ENCODE measurements around the gene LRRC37A2. TPM values are rescaled to one million over a fixed set of nuclear protein-coding genes. Genes with fewer than 3 reads are reported as not detected.
"Not testable (repeated sequence)": the region's sequence is repeated elsewhere in the genome, so short reads cannot be mapped to it uniquely, and the experiment has no call there.

LRRC37A2 gene
- polyA plus RNA-seq, 10 donors: 10.6 to 37.5 (median 17.0) TPM

- DNase-seq: not testable (repeated sequence)
Measured at GRCh38 chr17:46590157-46591146, 78.2 kb downstream of the LRRC37A2 start, which contains the start of gene NSF. TSS of gene NSF (plus strand) at chr17:46590669. CDS start at chr17:46590776, 107 bp downstream.

GRCh38 chr17:46591332-46591731, 79.1 kb downstream of the LRRC37A2 start:
- not testable (repeated sequence) for DNase-seq

GRCh38 chr17:46598344-46598931, 86.2 kb downstream of the LRRC37A2 start:
- not testable (repeated sequence) for DNase-seq

- not testable (repeated sequence) for DNase-seq
Measured at GRCh38 chr17:46600767-46601166, 88.5 kb downstream of the LRRC37A2 start.

GRCh38 chr17:46603125-46603524, 90.9 kb downstream of the LRRC37A2 start:
- not testable (repeated sequence) for DNase-seq

Other genes with a start within 250 kb of the LRRC37A2 start
- gene LRRC37A, start 217.3 kb upstream of the LRRC37A2 start, polyA plus RNA-seq (ENCODE audit: insufficient read length in 10 of 10): 1 to 10 TPM; 1.5 to 7.2 (median 2.5) TPM
- 10 to 100 TPM in 5 of 10 donors, 1 to 10 TPM in 5; 5.2 to 12.7 (median 9.9) TPM for gene ARL17B, start 150.7 kb upstream of the LRRC37A2 start, polyA plus RNA-seq (ENCODE audit: insufficient read length in 10 of 10)
- 10 to 100 TPM; 10.3 to 27.3 (median 19.4) TPM for gene ARL17A, start 67.2 kb downstream of the LRRC37A2 start, polyA plus RNA-seq (ENCODE audit: insufficient read length in 10 of 10)
- 10 to 100 TPM; 19.7 to 27.7 (median 21.1) TPM for gene NSF, start 78.2 kb downstream of the LRRC37A2 start, polyA plus RNA-seq (ENCODE audit: insufficient read length in 10 of 10)